Left kidney (tissue), 2 donors: ENCODE data around the gene GPM6B. TPM values are rescaled to one million over a fixed set of nuclear protein-coding genes. Genes with fewer than 3 reads are reported as not detected.

ENCODE experiments used
- DNase-seq: peaks from one replicate; pipeline ENCODE4 v3.0.0-alpha.2; 2013
- polyA plus RNA-seq: library from polyadenylated mRNA; unstranded; fragments of 120-200 nt; gene quantifications from one replicate; pipeline ENCODE4 v1.2.1, GENCODE V29; 2013; ENCODE audit not compliant: insufficient read length

Gene GPM6B
- polyA plus RNA-seq, 1 donor: 21.5 TPM

DNA sequence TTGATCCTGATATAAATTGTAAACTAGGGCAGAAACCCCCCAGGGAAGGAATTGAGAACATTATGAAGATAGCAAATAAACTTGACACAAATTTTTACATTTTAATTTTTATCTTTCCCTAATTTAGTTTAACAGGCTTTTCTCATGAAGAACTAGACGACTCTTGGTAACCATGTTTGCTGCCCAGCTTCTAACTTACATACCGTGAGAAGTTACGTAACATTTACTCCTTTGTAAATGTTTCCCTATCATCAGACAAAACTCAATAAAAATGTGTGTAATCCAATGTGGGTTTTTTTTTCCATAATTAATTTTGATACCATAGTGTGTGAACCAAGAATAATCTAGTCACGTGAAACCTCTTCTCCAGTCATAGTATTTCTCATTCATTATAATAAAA is 48.0 kb downstream of the GPM6B start:
- DNase-seq: no peak

DNA sequence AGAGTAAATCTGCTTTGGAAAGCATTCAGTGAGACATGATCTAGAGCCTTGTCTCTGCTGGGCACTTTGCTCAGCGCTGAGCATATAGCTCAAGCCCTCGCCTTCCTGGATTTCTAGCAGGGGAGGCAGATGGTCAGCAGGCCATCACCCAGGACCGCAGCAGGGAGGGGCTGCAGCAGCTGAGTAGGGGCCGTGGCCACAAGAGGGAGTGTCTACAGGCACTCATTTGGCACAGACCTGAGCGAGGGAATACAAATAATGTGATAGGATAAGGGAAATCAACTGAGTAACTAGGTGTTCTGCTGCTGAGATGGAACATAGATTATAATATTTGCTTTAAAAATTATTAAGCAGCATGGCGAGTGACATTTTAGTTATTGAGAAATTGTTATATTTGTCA is 52.1 kb downstream of the GPM6B start:
- DNase-seq: no peak

DNA sequence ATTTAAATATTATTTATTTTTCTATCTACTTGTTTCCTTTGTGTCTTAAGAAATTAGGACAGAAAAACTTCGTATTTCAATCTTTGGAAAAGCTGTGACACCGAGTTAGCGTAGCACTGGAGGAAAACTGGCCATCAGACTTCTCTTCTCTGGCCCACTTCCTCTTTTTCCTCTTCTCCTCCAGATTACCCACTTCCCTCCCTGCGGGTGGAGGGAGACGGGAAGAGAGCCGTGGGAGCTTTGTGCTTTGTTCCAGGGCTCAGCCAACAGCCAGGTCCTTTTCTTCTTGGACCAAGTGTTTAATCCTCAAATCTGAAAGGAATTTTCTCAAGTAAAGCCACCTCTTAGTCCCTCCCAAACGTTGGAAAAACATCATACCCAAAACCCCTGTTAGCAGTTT is 52.6 kb downstream of the GPM6B start:
- DNase-seq: no peak

DNA sequence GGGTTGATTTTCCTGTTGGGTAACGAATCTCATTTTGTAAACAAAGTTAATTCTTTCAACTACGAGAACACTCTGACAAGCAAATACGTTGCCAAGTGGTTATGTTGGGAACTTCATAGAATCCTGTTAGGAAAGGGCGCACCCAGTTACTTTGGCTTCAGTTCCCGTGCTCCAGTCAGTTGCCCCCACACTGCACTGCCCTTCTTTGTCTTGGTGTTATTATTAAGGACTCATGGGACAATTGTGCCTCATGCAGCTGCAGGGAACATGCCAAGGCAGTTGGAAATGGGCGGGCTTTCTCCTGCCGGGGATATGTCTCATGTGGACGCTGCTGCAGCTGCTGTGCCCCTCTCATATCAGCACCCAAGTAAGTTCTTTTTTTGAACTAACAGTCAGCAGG is 53.4 kb downstream of the GPM6B start:
- no peak for DNase-seq

DNA sequence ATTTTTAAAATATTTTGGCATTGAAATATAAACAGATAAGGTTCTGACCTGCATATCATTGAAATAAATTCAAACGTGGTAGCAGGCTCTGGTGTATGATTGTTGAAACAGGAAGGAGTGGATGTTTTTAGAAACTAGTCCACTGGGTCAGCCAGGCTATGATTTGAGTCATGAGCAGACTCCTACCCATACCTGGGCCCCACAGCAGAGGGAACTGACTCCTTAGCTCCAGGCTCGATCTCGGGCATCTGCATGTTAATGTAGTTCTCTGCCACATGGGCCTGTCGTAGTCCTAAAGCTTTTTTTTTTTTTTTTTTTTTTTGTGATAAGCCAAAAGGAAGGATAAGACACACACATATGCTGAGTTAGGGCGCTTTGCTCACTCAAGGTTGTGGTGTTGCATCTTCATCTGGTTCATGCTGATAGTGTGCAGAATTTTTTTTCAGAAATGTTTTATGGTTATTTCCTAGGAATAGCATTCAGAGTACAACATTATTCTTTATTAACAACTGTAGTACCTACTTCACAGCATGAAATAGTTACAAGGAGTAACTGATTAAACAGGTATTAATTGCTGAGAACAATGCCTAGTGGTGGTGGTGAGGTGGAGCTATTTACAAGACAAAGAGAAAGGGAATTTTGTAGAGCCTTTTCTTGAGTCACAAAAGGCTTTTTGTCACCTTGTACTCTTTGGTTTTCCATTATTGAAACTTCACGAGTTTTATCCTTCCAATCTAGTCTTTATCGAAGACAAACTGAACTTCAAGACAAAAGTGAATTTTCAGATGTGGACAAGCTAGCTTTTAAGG is 55.1 kb downstream of the GPM6B start:
- DNase-seq: no peak

DNA sequence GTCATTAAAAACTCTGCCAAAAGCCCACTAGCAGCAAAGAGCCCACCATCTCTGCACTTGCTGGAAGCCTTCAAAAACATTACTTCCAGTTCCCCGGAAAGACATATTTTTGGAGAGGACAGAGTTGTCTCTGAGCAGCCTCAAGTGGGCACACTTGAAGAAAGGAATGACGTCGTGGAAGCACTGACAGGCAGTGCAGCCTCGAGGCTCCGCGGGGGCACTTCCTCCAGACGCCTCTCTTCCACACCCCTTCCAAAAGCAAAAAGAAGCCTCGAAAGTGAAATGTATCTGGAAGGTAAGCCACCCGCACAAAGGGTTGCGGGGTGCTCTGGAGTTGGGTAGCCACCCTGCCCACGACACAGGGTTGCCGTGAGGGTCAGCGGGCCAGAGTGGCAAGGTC is 56.5 kb downstream of the GPM6B start:
- no peak for DNase-seq

- DNase-seq: no peak
Observed at GRCh38 chrX:13759152-13759718, 57.7 kb downstream of the GPM6B start.

DNA sequence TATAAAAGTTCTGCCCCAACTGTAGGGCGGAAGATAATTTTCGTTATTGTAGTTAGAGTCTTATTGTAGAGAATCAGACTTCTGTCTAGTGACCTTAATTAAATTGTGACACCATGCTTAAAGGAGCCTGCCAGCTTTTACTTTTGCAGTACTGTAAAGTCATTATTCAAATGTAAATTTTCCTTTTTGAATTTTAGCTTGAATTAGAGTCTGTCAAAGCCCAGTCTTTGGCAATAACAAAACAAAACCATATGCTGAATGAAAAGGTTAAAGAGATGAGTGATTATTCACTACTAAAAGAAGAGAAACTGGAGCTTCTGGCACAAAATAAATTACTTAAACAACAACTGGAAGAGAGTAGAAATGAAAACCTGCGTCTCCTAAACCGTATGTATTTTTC is 60.5 kb downstream of the GPM6B start:
- DNase-seq: no peak

DNA sequence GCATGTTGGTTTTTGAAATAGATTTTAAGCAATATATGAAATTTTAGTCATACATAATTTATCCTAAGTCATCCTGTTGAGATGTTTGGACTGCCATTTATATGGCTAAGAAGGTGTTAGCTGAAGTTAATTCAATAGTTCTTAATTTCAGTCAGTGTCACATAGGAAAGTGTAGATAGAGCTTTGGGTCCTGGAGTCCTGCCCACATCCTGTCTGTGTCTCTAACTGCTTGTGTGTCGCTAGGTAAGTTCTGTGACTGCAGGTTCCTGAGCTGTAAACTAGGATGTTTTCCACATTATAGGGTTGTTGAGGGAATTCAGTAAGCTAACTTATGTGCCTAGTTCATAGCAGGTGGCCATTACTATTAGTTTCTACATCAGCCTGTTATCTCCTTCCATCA is 61.6 kb downstream of the GPM6B start:
- DNase-seq: no peak

GRCh38 chrX:13754765-13755164 is 62.1 kb downstream of the GPM6B start:
- no peak for DNase-seq

DNA sequence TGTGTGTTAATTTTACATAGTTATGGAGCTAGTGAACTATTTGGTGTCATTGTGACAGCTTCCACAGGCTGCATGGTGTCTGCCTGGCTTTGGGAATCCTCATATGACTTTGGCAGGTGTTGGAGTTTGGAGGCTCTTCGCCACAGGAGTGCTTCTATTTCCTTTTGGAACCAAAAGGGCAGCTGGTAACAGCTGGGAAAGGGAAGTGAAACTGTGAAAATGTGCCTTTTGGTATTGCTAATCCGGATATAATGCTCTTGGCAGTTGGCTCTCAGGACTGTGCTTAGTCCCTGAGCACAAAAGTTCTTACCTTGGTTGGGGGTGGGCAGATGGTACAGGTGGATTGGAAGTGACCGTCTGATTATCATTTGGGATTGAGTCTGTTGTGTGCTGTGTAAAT is 64.2 kb downstream of the GPM6B start:
- no peak for DNase-seq

DNA sequence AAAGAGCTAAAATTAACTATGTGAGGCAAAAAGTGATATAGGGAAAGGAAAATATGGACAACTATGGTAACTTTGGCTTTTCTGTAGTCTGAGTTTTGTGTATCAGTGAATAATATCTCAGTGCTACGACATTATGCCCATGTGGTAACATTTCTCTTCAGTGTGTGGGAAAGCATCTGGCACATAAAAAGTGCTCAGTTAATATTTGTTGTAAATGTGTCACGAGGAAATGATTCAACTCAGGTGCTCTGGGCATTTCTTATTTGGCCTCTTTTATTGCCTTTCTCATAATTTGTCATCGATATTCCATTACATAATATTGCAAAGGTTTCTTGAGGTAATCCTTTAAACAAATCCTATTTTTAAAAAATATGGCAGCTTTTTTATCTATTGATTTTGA is 64.8 kb downstream of the GPM6B start:
- DNase-seq: no peak

DNA sequence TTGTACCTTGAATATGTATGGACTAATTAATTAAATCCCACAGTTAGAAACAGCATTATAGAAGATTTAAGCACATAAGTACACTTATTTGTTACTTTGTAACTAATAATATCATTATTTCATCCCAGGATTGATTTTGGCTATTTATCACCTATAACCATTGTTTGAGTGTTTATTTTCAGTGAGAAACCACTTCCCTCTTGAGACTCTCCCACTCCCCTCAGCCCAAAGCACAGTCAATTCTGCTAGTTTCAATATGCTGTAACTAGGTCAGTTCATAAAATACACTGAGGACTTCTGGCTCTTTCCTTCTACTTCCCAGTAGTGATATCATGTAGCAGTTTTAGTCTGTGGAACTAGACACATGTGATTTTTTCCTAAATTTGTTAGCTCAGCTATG is 66.1 kb downstream of the GPM6B start:
- no peak for DNase-seq

DNA sequence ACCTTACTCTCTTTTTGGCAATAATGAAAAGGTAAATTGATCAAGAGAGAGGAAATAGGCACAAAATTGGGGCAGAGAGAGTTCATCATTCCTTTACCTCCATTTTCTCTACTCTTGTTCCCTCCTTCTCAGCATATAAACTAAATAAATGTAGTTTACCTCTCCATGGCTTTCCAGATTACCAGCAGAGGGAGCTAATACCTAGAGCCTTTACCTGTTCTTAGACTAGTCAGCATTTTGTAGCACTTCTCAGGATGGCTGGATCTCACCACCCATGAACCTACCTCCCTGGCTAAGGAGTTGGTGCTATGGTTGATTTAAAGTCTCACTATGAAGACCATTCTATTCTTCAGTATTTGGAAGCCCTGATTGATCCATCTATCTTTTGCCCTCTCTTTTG is 66.7 kb downstream of the GPM6B start:
- peak; percentile 25 for DNase-seq

GRCh38 chrX:13748486-13748885 is 68.4 kb downstream of the GPM6B start:
- no peak for DNase-seq

- no peak for DNase-seq
Observed at GRCh38 chrX:13747836-13748235, 69.1 kb downstream of the GPM6B start.

DNA sequence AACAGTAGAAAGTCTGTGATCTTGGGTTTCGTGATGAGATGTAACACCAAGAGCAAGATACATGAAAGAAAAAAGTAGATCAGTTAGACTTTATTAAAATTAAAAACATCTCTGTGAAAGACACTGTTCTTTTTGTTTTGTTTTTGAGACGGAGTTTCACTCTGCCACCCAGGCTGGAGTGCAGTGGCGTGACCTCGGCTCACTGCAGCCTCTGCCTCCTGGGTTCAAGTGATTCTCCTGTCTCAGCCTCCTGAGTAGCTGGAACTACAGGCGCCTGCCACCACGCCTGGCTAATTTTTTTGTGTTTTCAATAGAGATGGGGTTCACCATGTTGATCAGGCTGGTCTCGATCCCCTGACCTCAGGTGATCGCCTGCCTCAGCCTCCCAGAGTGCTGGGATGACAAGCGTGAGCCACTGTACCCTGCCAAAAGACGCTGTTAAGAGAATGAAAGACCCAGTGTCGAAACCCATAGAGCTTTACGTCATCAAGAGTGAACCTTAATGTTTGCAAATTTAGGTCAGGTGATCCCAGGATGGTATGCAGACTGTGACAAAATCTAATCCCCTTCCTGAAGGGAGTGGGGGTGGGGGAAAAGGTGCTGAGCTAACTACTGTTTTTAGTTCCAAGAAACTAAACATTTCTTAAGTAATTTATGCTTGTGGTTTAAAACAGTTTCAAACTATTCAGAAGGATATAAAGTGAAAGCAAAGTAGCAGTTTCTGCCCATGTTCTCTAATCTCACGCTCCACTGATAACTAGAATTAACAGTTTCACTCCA is 74.3 kb downstream of the GPM6B start:
- no peak for DNase-seq

DNA sequence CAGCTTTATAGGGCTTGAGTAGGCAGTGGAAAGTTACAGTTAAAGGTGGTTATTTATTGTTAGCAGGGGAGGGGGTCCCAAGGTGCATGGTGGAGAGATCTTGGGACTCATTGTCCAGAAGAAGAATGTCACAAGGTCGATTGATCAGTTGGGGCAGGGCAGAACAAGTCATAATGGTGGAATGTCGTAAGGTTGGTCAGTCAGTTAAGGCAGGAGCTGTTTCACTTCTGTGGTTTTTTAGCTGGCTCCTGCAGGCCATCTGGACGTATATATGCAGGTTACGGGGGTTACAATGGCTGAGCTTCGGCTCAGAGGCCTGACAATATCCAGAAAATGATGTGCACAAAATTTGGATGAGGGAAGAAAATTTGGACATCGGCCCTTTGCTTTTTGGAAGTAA is 75.2 kb downstream of the GPM6B start:
- no peak for DNase-seq

- DNase-seq: peak; percentile 96
Observed at GRCh38 chrX:13734278-13735172, 82.4 kb downstream of the GPM6B start, which contains the start of the genes OFD1 and TRAPPC2. Gene OFD1, plus strand, starts transcription at chrX:13734748. Its CDS starts 324 bp downstream, at chrX:13735072. Gene TRAPPC2, minus strand, starts transcription at chrX:13734620. Its CDS starts 14,657 bp downstream, at chrX:13719963.

GRCh38 chrX:13733506-13733905 is 83.4 kb downstream of the GPM6B start:
- DNase-seq: no peak

DNA sequence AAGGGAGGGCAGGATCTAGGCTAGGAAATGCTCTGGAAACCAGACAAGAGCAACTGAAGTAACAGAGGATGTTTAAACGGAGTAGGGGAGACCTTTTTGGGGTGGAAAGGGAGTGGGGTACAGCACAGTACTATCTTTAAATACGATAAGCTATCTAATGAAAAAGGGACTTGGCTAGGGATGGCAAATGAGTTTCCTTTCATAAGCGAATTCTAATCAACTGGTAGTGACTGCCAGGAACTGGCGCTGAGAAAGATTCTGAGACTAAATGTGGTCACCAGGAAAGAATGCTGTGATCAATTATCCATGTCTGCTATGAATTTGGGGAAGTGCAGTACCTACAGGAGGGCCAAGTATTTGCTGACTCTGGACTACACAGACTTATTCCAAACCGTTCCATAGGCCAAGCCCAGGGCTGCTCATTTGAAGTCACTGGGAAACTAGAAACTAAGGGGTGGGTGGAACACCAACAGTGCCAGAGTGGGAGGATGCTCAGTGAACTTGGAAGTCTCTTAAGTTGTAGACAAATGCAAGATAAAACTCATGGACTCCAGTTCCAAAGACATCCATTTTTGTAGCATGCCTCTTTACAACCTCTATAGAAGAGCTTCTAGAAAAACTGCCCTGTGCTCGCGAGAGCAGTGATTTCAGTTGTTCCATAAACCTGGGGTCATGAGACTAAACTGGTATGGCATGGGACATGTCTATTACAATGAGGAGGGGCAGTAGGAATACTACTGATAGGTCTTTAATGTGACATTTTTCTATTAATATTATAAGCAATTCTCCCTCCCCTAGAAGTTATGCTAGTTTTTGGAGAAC is 84.4 kb downstream of the GPM6B start:
- DNase-seq: no peak
